ENCODE measurements around the gene CUX1.

Gene CUX1

GRCh38 chr7:102106625-102107024 is 289.2 kb downstream of the CUX1 start:
- H3K36me3 ChIP-seq (replicated peaks; ENCODE audit: insufficient read depth, low read length): 0 out of 2 replicates have a peak, but pooled peaks cover 4% of the 10 kb centered on the region
- no peak overlapping the region for H2AFZ ChIP-seq (ENCODE audit: low read length)
- no peaks in the 10 kb centered on the region for H3K4me1 ChIP-seq (ENCODE audit: low read length)
- H3K27ac ChIP-seq (ENCODE audit: low read length): no peak overlapping the region
- no peaks in the 10 kb centered on the region for H3K27me3 ChIP-seq (replicated peaks; ENCODE audit: insufficient read depth, low read length)
- no peak overlapping the region for H3K4me2 ChIP-seq (ENCODE audit: low read depth, low read length)
- H3K9me2 ChIP-seq (replicated peaks; ENCODE audit: insufficient read depth, low read length): no peaks in the 10 kb centered on the region
- no peak for TF ChIP-seq EZH2 (optimal IDR thresholded peaks at IDR 0.05; ENCODE audit: low read depth, low read length)
- no peak for TF ChIP-seq CTCF (IDR thresholded peaks at IDR 0.05; ENCODE audit: low read length)
- no peak for TF ChIP-seq EZH2phosphoT487 (IDR thresholded peaks at IDR 0.05; ENCODE audit: low read length)
- DNase-seq: no peak
- no peaks in the 10 kb centered on the region for H3K9me3 ChIP-seq (replicated peaks; ENCODE audit: insufficient read depth, low read length)
- H3K79me2 ChIP-seq (ENCODE audit: low read length): no peaks in the 10 kb centered on the region
- no peaks in the 10 kb centered on the region for H3F3A ChIP-seq (ENCODE audit: insufficient read depth, low read length)
- H3K9ac ChIP-seq (ENCODE audit: low read length): no peak overlapping the region
- no peaks in the 10 kb centered on the region for H4K20me1 ChIP-seq (ENCODE audit: insufficient read depth, low read length)
- H3K4me3 ChIP-seq (ENCODE audit: low read length): no peak overlapping the region

- Histone ChIP-seq H3F3A (ENCODE audit: insufficient read depth, low read length) (no peaks in the 10 kb centered on the region), H3K36me3 (replicated peaks; ENCODE audit: insufficient read depth, low read length) (peaks cover 4% of the 10 kb centered on the region; the same call in 1 of the 2 replicates), H3K4me1 (ENCODE audit: low read length) (no peaks in the 10 kb centered on the region), H3K9me2 (replicated peaks; ENCODE audit: insufficient read depth, low read length) (no peaks in the 10 kb centered on the region), H3K27ac (ENCODE audit: low read length) (no peak overlapping the region), H3K27me3 (replicated peaks; ENCODE audit: insufficient read depth, low read length) (no peaks in the 10 kb centered on the region), H3K9me3 (replicated peaks; ENCODE audit: insufficient read depth, low read length) (no peaks in the 10 kb centered on the region), H3K4me2 (ENCODE audit: low read depth, low read length) (no peak overlapping the region), H3K9ac (ENCODE audit: low read length) (no peak overlapping the region), H3K79me2 (ENCODE audit: low read length) (no peaks in the 10 kb centered on the region), H4K20me1 (ENCODE audit: insufficient read depth, low read length) (no peaks in the 10 kb centered on the region), H2AFZ (ENCODE audit: low read length) (no peak overlapping the region), H3K4me3 (ENCODE audit: low read length) (no peak overlapping the region)
- no peak for DNase-seq
- TF ChIP-seq CTCF (IDR thresholded peaks at IDR 0.05; ENCODE audit: low read length) (no peak), EZH2phosphoT487 (IDR thresholded peaks at IDR 0.05; ENCODE audit: low read length) (no peak)
These were observed 290.2 kb downstream of the CUX1 start for GRCh38 chr7:102107474-102108104.

- Histone ChIP-seq H2AFZ (ENCODE audit: low read length) (no peak overlapping the region), H4K20me1 (ENCODE audit: insufficient read depth, low read length) (no peaks in the 10 kb centered on the region), H3F3A (ENCODE audit: insufficient read depth, low read length) (no peaks in the 10 kb centered on the region), H3K79me2 (ENCODE audit: low read length) (no peaks in the 10 kb centered on the region), H3K4me2 (ENCODE audit: low read depth, low read length) (no peak overlapping the region), H3K27ac (ENCODE audit: low read length) (no peak overlapping the region), H3K27me3 (replicated peaks; ENCODE audit: insufficient read depth, low read length) (no peaks in the 10 kb centered on the region), H3K36me3 (replicated peaks; ENCODE audit: insufficient read depth, low read length) (no peaks in the 10 kb centered on the region; the same call in 1 of the 2 replicates), H3K9me2 (replicated peaks; ENCODE audit: insufficient read depth, low read length) (no peaks in the 10 kb centered on the region), H3K9me3 (replicated peaks; ENCODE audit: insufficient read depth, low read length) (no peaks in the 10 kb centered on the region), H3K9ac (ENCODE audit: low read length) (no peak overlapping the region), H3K4me1 (ENCODE audit: low read length) (no peaks in the 10 kb centered on the region), H3K4me3 (ENCODE audit: low read length) (no peak overlapping the region)
- no peak for DNase-seq
- no peak for TF ChIP-seq EZH2phosphoT487 (IDR thresholded peaks at IDR 0.05; ENCODE audit: low read length)
- TF ChIP-seq CTCF (IDR thresholded peaks at IDR 0.05; ENCODE audit: low read length): no peak
- TF ChIP-seq EZH2 (optimal IDR thresholded peaks at IDR 0.05; ENCODE audit: low read depth, low read length): no peak
These were observed 293.9 kb downstream of the CUX1 start for GRCh38 chr7:102111061-102112041.

Data from MM.1S (cell line).